ENCODE data around the gene HDGFL2.

The HDGFL2 gene

DNA sequence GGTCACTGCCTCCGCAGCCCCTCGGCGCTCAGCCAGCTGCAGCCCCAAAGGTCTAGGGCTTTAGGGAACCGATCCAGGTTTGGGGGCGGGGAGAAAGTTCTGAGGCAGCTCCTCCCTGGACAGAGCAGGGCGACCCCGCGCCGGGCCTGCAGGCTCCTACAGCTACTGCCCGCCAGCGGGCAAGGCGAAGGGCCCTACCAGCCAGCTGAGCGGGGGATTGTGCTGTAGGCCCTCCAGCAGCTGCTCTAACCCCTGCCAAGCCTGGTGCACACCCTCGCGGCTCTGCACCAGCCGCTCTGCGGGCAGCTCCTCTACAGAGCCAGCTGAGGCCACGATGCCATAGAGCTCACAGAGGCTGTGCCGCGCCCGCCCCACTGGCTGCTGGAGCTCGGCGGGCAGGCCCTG lies 32.2 kb downstream of the HDGFL2 start:
- no peak for DNase-seq (ENCODE audit: low read depth)
- H3K4me3 ChIP-seq (ENCODE audit: low read depth, low read length): no peak overlapping the region
- TF ChIP-seq, protein P1, sequence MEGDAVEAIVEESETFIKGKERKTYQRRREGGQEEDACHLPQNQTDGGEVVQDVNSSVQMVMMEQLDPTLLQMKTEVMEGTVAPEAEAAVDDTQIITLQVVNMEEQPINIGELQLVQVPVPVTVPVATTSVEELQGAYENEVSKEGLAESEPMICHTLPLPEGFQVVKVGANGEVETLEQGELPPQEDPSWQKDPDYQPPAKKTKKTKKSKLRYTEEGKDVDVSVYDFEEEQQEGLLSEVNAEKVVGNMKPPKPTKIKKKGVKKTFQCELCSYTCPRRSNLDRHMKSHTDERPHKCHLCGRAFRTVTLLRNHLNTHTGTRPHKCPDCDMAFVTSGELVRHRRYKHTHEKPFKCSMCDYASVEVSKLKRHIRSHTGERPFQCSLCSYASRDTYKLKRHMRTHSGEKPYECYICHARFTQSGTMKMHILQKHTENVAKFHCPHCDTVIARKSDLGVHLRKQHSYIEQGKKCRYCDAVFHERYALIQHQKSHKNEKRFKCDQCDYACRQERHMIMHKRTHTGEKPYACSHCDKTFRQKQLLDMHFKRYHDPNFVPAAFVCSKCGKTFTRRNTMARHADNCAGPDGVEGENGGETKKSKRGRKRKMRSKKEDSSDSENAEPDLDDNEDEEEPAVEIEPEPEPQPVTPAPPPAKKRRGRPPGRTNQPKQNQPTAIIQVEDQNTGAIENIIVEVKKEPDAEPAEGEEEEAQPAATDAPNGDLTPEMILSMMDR (conservative IDR thresholded peaks at IDR 0.05; ENCODE audit: low read depth, low read length): no peak

DNA sequence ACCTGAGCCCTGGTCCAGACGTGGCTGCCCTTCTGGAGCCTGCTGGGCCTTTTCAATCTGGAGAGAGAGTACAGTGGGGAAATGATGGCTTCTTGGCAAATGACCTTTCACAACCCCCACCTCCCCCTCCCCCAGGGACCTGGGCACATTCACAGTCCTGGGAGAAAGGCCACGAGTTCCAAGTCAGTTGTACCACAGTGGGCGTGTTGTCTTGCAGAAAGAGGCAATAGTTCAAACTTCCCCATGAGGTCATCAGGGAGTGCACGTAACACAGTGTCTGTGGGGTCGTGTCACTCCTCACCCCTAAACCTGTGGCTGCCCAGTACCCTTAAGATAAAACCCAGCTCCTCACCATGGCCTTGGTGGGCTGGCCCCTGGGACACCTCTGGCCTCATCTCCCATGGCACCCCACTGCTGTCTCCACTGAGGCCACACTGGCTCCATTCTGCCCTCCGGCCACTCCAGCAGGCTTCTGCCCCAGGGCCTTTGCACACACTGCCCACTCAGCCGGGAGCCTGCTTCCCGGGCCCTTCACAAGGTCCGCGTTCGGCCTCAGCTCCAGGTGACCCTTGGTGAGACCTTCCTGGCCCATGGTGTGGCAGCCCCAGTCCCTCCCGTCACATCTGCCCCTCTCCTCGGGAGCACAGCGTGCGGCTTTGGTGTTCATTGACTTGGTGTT lies 32.9 kb downstream of the HDGFL2 start:
- no peak for DNase-seq (ENCODE audit: low read depth)
- TF ChIP-seq, protein P1 (conservative IDR thresholded peaks at IDR 0.05; ENCODE audit: low read depth, low read length): no peak
- no peak overlapping the region for H3K4me3 ChIP-seq (ENCODE audit: low read depth, low read length)

DNA sequence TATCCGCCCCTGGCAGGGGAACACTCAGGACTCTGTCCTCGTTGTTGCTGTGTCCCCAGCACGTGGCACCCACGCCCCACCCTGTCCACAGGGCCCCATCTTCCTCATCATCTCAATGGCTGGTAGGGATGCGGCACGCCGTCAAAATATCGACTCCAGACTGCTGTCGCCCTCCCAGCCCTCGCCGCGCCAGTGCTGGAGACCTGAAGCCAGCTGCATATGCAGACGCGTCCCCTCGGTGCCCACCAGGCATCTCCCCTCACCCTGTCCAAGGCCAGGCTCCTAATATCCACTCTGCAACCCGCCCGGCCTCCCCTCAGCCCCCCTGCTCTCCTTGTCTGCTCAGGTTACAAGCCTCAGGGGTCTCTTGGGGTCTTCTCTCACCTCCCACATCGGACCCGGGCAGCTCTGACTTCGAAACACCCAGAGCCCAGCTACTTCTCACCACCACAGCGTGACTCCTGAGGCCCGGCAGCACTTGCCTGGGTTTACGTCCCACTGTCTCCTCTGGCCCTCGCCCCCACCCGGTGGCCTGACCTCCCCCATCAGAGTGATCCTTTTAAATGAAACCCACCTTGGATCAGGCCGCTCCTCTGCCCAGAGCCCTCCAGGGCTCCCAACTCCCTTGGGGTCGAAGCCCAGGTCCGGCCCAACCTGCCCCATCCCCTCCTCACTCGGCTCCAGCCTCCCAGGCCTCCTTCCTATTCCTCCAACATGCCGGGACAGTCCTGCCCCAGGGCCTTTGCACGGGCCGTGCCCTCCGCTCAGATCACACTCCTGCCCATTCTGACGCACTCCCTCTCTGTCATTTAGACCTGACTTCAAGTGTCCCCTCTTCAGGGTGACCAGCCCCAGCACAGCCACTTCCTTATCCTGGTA lies 33.7 kb downstream of the HDGFL2 start:
- TF ChIP-seq, protein P1 (conservative IDR thresholded peaks at IDR 0.05; ENCODE audit: low read depth, low read length): no peak
- DNase-seq (ENCODE audit: low read depth): no peak
- no peak overlapping the region for H3K4me3 ChIP-seq (ENCODE audit: low read depth, low read length)

DNA sequence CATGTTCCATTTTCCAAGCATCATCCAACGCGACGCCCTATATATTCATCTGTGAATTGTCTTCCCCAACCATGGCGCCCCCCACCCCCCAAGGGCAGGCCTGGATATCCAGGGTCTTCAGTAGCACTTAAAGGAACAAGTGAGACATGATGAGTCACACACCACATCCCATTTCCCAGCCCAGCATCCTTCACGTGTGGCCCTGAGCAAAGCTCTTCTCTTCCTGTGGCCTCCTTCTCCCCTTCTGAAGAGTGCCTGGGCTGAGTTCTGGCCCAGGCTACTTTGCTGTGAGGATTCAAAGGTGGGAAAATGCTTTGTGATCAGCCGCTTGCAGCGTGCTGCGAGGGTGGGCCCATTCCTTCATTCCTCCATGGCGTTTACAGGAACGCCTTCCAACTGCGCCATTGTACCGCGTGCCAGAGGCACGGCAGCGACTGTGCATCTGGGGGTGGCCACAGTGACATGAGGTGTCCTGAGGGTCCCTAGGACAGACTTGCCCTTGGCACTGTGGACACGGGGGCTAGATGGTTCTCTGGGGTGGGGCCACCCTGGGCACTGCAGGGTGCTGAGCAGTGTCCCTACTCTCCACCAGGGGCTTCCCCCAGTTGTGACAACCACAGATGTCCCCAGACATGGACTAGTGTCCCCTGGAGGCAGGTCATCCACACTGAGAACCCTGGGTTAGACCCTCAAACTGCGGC lies 34.5 kb downstream of the HDGFL2 start:
- H3K4me3 ChIP-seq (ENCODE audit: low read depth, low read length): no peak overlapping the region
- TF ChIP-seq, protein P1 (conservative IDR thresholded peaks at IDR 0.05; ENCODE audit: low read depth, low read length): no peak
- peak; percentile 69 for DNase-seq (ENCODE audit: low read depth)

DNA sequence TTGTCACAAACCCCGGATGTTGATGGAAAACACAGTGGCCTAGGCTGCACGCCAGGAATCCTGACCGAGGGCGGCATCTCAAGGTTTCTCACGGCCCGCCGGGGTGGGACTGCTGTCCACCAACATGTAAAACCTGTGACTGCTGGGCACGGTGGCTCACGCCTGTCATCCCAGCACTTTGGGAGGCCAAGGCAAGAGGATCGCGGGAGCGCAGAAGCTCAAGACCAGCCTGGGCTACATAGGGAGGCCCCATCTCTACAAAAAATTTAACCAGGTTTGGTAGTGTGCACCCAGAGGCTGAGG lies 35.0 kb downstream of the HDGFL2 start:
- TF ChIP-seq, protein P1 (conservative IDR thresholded peaks at IDR 0.05; ENCODE audit: low read depth, low read length): no peak
- H3K4me3 ChIP-seq (ENCODE audit: low read depth, low read length): no peak overlapping the region
- no peak for DNase-seq (ENCODE audit: low read depth)

DNA sequence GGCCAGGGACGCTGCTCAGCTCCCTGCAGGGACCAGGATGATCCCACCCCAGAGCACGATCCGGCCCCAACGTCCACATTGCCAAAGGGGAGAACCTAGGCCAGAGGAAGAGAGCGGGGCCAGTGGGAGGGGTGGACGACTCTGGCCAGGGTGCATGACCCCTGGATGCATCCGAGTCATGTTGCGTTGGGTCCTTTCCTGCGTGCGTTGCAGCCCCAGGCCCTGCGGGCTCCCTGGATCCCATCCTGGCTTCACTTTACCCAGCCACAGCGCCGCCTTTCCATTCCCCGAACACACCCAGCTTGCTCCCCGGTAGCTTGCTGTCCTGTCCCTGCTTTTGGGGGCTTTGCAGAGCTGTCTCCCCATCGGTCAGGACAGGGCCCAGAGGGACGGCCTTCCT lies 35.7 kb downstream of the HDGFL2 start:
- TF ChIP-seq, protein P1 (conservative IDR thresholded peaks at IDR 0.05; ENCODE audit: low read depth, low read length): no peak
- H3K4me3 ChIP-seq (ENCODE audit: low read depth, low read length): no peak overlapping the region
- DNase-seq (ENCODE audit: low read depth): no peak
